HUES64 (cell line): ENCODE results near the gene TNIK.

Experiments
- H3K27ac ChIP-seq: 2 replicates; pipeline ENCODE4 v1.7.0; 2013; ENCODE audit warnings: low read depth, low read length, inconsistent platforms
- H3K27me3 ChIP-seq: 2 replicates; pipeline ENCODE4 v1.6.1; 2013; ENCODE audit warnings: mild to moderate bottlenecking, low read length; ENCODE audit not compliant: insufficient read depth
- H3K36me3 ChIP-seq: 2 replicates; pipeline ENCODE4 v1.6.1; 2013; ENCODE audit warnings: mild to moderate bottlenecking, low read length; ENCODE audit not compliant: insufficient read depth
- H3K4me1 ChIP-seq: 2 replicates; pipeline ENCODE4 v1.6.1; 2013; ENCODE audit warnings: mild to moderate bottlenecking, low read length, moderate library complexity; ENCODE audit not compliant: insufficient read depth
- H3K4me3 ChIP-seq: 2 replicates; pipeline ENCODE4 v1.5.1; 2013; ENCODE audit warnings: mild to moderate bottlenecking, low read length, moderate library complexity
- H3K9ac ChIP-seq: 2 replicates; pipeline ENCODE4 v1.6.1; 2013; ENCODE audit warnings: mild to moderate bottlenecking, low read depth, low read length
- H3K9me3 ChIP-seq: 2 replicates; pipeline ENCODE4 v1.6.1; 2013; ENCODE audit warnings: low read depth, low read length; ENCODE audit not compliant: insufficient read depth
- WGBS: fragments of 150-250, 120-280 bp; methylation state at CpG from one replicate; pipeline ENCODE4 v1.1.7; 2013; ENCODE audit warnings: missing lambda C conversion rate; 5-methylcytosine and 5-hydroxymethylcytosine counted together

Gene TNIK

GRCh38 chr3:171416666-171417065 lies 43.5 kb downstream of the TNIK start:
- 92% methylated on average over 2 of the region's 2 CpGs for WGBS
- Histone ChIP-seq H3K4me1 (peaks cover 22% of the 10 kb centered on the region), H3K27ac (no peak overlapping the region), H3K27me3 (no peaks in the 10 kb centered on the region), H3K4me3 (no peak overlapping the region), H3K36me3 (no peaks in the 10 kb centered on the region), H3K9me3 (no peaks in the 10 kb centered on the region), H3K9ac (no peak overlapping the region)

GRCh38 chr3:171416061-171416460 lies 44.1 kb downstream of the TNIK start:
- Histone ChIP-seq H3K9ac (no peak overlapping the region), H3K27me3 (no peaks in the 10 kb centered on the region), H3K9me3 (no peaks in the 10 kb centered on the region), H3K36me3 (no peaks in the 10 kb centered on the region), H3K4me3 (no peak overlapping the region), H3K4me1 (peaks cover 22% of the 10 kb centered on the region), H3K27ac (no peak overlapping the region)
- 89% methylated on average over 5 of the region's 5 CpGs for WGBS

GRCh38 chr3:171415070-171415469 lies 45.1 kb downstream of the TNIK start:
- H3K4me1 ChIP-seq, result peaks cover 22% of the 10 kb centered on the region
- H3K27ac ChIP-seq, result no peak overlapping the region
- H3K9me3 ChIP-seq, result no peaks in the 10 kb centered on the region
- H3K9ac ChIP-seq, result no peak overlapping the region
- H3K27me3 ChIP-seq, result no peaks in the 10 kb centered on the region
- no peak overlapping the region for H3K4me3 ChIP-seq
- H3K36me3 ChIP-seq, result no peaks in the 10 kb centered on the region
- WGBS, result 94% methylated on average over 2 of the region's 2 CpGs

- no peak overlapping the region for H3K27ac ChIP-seq
- no peak overlapping the region for H3K9ac ChIP-seq
- H3K36me3 ChIP-seq, result no peaks in the 10 kb centered on the region
- no peaks in the 10 kb centered on the region for H3K27me3 ChIP-seq
- 92% methylated on average over 1 of the region's 1 CpG for WGBS
- peaks cover 22% of the 10 kb centered on the region for H3K4me1 ChIP-seq
- H3K9me3 ChIP-seq, result no peaks in the 10 kb centered on the region
- H3K4me3 ChIP-seq, result no peak overlapping the region
Measured at GRCh38 chr3:171412473-171412872, 47.7 kb downstream of the TNIK start.

GRCh38 chr3:171412054-171412453 lies 48.2 kb downstream of the TNIK start:
- peaks cover 22% of the 10 kb centered on the region for H3K4me1 ChIP-seq
- WGBS, result 82% methylated on average over 2 of the region's 2 CpGs
- no peak overlapping the region for H3K9ac ChIP-seq

GRCh38 chr3:171410186-171410585 lies 50.0 kb downstream of the TNIK start:
- H3K9ac ChIP-seq, result no peak overlapping the region
- H3K36me3 ChIP-seq, result no peaks in the 10 kb centered on the region
- H3K4me3 ChIP-seq, result no peak overlapping the region
- peaks cover 19% of the 10 kb centered on the region for H3K4me1 ChIP-seq
- no peak overlapping the region for H3K27ac ChIP-seq
- WGBS, result 90% methylated on average over 6 of the region's 6 CpGs
- no peaks in the 10 kb centered on the region for H3K27me3 ChIP-seq
- no peaks in the 10 kb centered on the region for H3K9me3 ChIP-seq

More at GRCh38 chr3:171412054-171412453, 48.2 kb downstream of the TNIK start:
- Histone ChIP-seq H3K4me3 (no peak overlapping the region), H3K36me3 (no peaks in the 10 kb centered on the region), H3K27ac (no peak overlapping the region), H3K27me3 (no peaks in the 10 kb centered on the region), H3K9me3 (no peaks in the 10 kb centered on the region)

- Histone ChIP-seq H3K4me3 (no peak overlapping the region), H3K9me3 (no peaks in the 10 kb centered on the region), H3K27ac (no peak overlapping the region), H3K9ac (no peak overlapping the region), H3K4me1 (peaks cover 2% of the 10 kb centered on the region; the same call in 1 of the 2 replicates), H3K36me3 (no peaks in the 10 kb centered on the region), H3K27me3 (no peaks in the 10 kb centered on the region)
- WGBS, result 92% methylated on average over 3 of the region's 3 CpGs
Measured at GRCh38 chr3:171407759-171408158, 52.4 kb downstream of the TNIK start.

GRCh38 chr3:171404376-171404967 lies 55.7 kb downstream of the TNIK start:
- 82% methylated on average over 3 of the region's 3 CpGs for WGBS
- no peaks in the 10 kb centered on the region for H3K27me3 ChIP-seq
- no peaks in the 10 kb centered on the region for H3K36me3 ChIP-seq
- H3K4me3 ChIP-seq, result no peak overlapping the region
- no peak overlapping the region for H3K27ac ChIP-seq
- no peaks in the 10 kb centered on the region for H3K4me1 ChIP-seq
- H3K9me3 ChIP-seq, result no peaks in the 10 kb centered on the region
- no peak overlapping the region for H3K9ac ChIP-seq

GRCh38 chr3:171402281-171402680 lies 57.9 kb downstream of the TNIK start:
- H3K36me3 ChIP-seq, result no peaks in the 10 kb centered on the region
- H3K9ac ChIP-seq, result no peak overlapping the region
- peaks cover 3% of the 10 kb centered on the region; the same call in 1 of the 2 replicates for H3K4me1 ChIP-seq
- H3K4me3 ChIP-seq, result no peak overlapping the region
- 95% methylated on average over 2 of the region's 3 CpGs for WGBS
- H3K9me3 ChIP-seq, result no peaks in the 10 kb centered on the region
- no peaks in the 10 kb centered on the region for H3K27me3 ChIP-seq
- no peak overlapping the region for H3K27ac ChIP-seq

- 90% methylated on average over 1 of the region's 1 CpG for WGBS
- no peak overlapping the region for H3K27ac ChIP-seq
- H3K27me3 ChIP-seq, result no peaks in the 10 kb centered on the region
- H3K4me1 ChIP-seq, result peaks cover 11% of the 10 kb centered on the region; the same call in 1 of the 2 replicates
- H3K4me3 ChIP-seq, result no peak overlapping the region
- no peaks in the 10 kb centered on the region for H3K36me3 ChIP-seq
- no peak overlapping the region for H3K9ac ChIP-seq
- H3K9me3 ChIP-seq, result no peaks in the 10 kb centered on the region
Measured at GRCh38 chr3:171401432-171401831, 58.8 kb downstream of the TNIK start.

- Histone ChIP-seq H3K27me3 (no peaks in the 10 kb centered on the region), H3K27ac (no peak overlapping the region), H3K9ac (no peak overlapping the region), H3K9me3 (no peaks in the 10 kb centered on the region), H3K4me3 (no peak overlapping the region), H3K36me3 (no peaks in the 10 kb centered on the region), H3K4me1 (peaks cover 11% of the 10 kb centered on the region; the same call in 1 of the 2 replicates)
- WGBS, result 92% methylated on average over 2 of the region's 2 CpGs
Measured at GRCh38 chr3:171399842-171400241, 60.4 kb downstream of the TNIK start.

GRCh38 chr3:171398343-171398742 lies 61.9 kb downstream of the TNIK start:
- Histone ChIP-seq H3K27ac (no peak overlapping the region), H3K9me3 (no peaks in the 10 kb centered on the region), H3K27me3 (no peaks in the 10 kb centered on the region), H3K36me3 (no peaks in the 10 kb centered on the region), H3K9ac (no peak overlapping the region), H3K4me3 (no peak overlapping the region), H3K4me1 (peaks cover 19% of the 10 kb centered on the region)
- 96% methylated on average over 2 of the region's 2 CpGs for WGBS
